Testis (tissue), 2 donors: Measurements from ENCODE around the gene HIRA.

Source experiments
- CTCF ChIP-seq, 3 experiments: fragments of 450-650 bp in 2 of 3; fragments of 200-600 bp in 1 of 3; sonication (generic) in 1 of 3; IDR thresholded peaks; one replicate each; pipeline ENCODE4 v1.5.1; 2016 to 2019; ENCODE audit warnings: antibody characterized with exemption in 3 of 3, mild to moderate bottlenecking in 2 of 3, moderate library complexity in 1 of 3
- POLR2A ChIP-seq: fragments of 450-650 bp; IDR thresholded peaks from one replicate; pipeline ENCODE4 v1.6.1; 2017; ENCODE audit warnings: antibody characterized with exemption, mild to moderate bottlenecking, moderate library complexity

GRCh38 chr22:19473578-19473977 lies 42.0 kb upstream of the HIRA start:
- TF ChIP-seq POLR2A: no peak
- no peak for TF ChIP-seq CTCF (IDR thresholded peaks at IDR 0.05)
